Measurements from ENCODE around the gene GNAT3.

GNAT3 gene

GRCh38 chr7:80417211-80417793 lies 94.6 kb downstream of the GNAT3 start:
- no peak for DNase-seq (ENCODE audit: low read depth)

- no peak for DNase-seq (ENCODE audit: low read depth)
These were observed 96.3 kb downstream of the GNAT3 start for GRCh38 chr7:80415522-80415921.

GRCh38 chr7:80415114-80415513 lies 96.8 kb downstream of the GNAT3 start:
- no peak for DNase-seq (ENCODE audit: low read depth)

GRCh38 chr7:80414331-80414730 lies 97.5 kb downstream of the GNAT3 start:
- no peak for DNase-seq (ENCODE audit: low read depth)

GRCh38 chr7:80413383-80413945 lies 98.4 kb downstream of the GNAT3 start:
- no peak for DNase-seq (ENCODE audit: low read depth)

- DNase-seq (ENCODE audit: low read depth) = no peak
These were observed 99.0 kb downstream of the GNAT3 start for GRCh38 chr7:80412842-80413241.

GRCh38 chr7:80411621-80412020 lies 100.2 kb downstream of the GNAT3 start:
- DNase-seq (ENCODE audit: low read depth) = no peak

- no peak for DNase-seq (ENCODE audit: low read depth)
These were observed 101.8 kb downstream of the GNAT3 start for GRCh38 chr7:80410081-80410480.

Measured in stimulated activated CD4-positive, alpha-beta T cell treated with anti-CD3 and anti-CD28 coated beads, Interleukin-2, amount 100 ng/mL, for 4 hours (primary cell).